Central memory CD4-positive, alpha-beta T cell (primary cell): ENCODE measurements around the gene GRM8.

Experiments
- DNase-seq: peaks from one replicate; pipeline ENCODE4 v3.0.0; 2022

Gene GRM8

DNA sequence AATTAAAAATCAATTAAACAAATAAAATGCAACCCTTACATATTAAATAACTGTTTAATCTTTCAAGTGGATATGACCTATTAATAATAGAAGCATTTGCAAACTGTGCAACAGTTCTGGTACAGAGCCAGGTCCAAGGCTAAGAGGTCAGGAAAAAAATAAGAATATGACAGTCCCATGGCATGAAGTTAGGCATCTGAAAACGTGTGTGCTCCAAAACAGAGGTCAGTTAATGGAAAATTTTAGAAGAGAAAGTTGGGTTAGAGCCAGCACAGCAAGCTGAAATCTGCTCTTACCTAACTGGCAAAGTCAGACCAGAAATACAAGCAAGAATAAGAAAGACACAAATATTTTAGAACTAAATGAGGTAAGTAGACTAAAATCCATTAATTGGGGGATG, 757.7 kb downstream of the GRM8 start:
- no peak for DNase-seq

DNA sequence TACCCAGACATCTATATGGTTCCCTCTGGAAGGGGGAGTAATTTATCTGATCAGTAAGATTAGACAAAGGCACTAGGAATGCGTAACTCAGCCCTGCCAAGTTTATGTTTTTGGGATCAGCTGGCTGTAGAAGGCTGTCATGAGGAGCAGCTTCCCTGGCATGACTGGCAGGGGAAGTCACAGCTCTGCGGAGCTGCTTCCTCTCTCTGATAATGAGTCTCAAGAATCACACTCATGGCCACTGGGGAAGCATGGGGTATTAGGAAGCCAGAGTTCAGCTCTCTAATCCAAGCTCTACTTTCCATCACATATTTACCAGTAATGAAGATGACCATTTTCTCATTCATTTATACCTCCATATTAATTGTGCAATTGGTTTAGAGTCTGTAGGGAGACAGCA, 758.9 kb downstream of the GRM8 start:
- no peak for DNase-seq

DNA sequence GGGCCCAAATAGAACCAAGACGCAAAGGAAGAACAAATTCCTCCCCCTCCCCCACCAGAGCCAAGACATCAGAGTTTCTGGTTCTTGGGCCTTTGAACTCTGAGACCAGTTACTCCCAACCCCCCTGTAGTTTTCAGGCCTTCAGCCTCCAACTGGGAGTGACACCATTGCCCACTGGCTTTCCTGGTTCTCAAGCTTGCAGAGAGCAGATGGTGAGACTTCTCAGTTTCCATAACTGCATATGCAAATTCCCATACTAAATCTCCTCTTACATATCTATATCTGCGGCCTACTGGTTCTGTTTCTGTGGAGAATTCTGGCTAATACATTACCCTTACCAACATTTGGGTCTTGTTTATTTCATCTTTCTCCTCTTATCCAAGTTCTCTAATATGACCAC, 762.9 kb downstream of the GRM8 start:
- DNase-seq: no peak

DNA sequence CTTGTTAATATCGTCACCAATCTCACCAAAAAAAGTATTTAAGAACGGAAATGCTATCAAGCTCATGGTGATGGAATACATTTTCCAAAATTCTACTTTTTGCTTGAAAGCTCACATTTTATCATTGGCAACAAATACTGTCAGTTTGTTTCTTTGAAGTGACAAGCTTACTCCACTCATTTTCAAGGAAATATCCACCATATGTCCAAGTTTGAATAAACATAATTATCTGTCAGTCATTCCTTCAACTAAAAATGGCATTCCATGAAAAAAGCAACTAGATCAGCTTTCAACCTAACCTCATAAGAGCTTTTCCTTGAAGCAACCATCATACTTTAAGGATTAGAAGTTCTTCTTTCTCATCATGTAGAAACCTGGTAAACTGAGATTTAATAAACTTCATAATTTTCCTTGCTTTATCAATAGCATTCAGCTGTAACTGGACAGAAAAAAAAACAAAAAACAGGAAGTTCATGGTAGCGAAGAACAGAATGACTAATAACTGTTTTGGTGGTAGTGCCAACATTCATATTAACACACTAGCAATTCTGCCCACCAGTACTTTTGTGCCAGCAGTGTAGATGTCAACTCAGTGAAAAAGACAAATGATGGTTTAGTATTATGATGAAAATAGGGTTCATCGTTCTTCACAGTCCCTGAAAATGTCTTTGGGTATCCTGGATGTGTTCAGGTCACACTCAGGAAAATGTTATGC, 764.9 kb downstream of the GRM8 start:
- DNase-seq: no peak

DNA sequence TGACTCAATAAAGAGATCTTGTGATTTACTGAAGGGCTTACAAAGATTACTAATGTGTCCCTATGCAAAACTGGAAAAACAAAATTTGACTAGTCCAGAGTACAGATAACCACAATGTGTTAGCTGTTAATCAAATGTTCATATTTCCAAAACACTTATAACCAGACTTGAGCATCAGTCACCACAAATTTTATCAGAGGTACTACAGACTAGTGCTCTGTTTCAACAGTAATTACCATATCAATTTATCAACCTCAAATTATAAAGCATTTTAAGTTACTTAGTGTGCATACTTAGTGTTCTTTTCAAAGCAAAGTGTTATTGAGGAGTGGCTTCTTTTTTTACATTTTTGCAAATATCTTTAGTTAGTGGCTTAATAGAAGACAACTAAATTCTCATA, 765.9 kb downstream of the GRM8 start:
- DNase-seq: no peak

DNA sequence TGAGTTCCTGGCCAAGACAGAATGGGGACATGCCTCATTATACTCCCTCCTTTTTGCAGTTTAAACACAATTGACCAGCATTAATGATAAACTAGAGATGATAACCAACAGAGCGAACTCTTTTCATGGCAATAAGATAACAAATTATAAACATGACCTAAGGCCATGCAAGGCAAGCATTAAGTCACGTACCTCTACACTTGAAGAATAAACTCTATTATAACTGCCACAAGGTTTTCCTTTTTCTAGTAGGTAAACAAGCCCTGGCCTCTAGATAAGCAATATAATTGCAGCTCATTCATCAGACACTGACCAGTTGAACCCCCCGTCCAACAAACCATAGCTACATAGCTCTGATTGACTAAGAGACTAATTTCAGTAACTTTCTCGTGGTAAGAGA, 767.0 kb downstream of the GRM8 start:
- DNase-seq: no peak

DNA sequence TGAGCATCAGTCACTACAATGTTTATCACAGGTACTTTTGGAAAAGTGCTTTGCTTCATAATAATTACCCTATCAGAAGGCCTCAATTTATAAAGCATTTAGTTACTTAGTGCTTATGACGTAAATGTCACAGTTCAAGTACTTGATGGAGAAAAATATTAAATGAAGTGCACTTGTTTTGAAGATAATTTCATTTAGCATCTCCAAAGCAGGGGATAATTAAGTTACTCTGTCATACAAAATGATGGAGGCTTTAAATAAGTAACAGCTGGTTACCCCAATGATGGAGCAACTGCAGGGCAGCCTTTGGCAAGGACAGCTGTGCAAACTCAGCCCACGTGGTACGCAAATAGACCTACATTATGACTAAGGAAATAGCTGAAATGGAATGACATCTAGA, 768.8 kb downstream of the GRM8 start:
- DNase-seq: no peak

DNA sequence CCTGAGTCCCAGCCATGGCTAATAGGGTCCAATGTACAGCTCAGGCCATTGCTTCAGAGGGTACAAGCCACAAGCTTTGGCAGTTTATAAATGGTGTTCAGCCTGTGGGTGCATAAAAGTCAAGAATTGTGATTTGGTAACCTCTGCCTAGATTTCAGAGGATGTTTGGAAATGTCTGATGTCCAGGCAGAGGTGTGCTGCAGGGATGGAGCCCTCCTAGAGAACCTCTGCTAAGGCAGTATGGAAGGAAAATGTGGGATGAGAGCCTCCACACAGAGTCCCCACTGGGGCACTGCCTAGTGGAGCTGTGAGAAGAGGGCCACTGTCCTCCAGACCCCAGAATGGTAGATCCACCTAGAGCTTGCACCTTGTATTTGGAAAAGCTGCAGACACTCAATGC, 779.9 kb downstream of the GRM8 start:
- no peak for DNase-seq

DNA sequence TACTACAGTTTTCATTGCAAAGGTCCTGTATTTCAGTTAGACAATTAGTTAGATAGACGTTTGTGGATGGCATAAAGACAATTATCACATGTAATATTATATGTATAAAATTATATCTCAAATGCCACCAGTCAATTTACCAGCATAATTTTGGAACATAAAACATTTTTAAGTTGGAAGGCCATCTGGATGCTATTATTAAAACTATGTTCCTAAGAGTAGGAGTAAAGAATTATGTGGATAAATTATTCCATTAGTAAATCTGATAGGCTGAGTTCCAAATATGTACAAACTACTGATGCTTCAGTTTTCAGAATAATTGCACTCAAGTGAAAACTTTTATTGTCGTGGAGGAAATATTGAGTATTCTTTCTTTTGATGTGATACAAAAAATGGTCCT, 790.3 kb downstream of the GRM8 start:
- no peak for DNase-seq

DNA sequence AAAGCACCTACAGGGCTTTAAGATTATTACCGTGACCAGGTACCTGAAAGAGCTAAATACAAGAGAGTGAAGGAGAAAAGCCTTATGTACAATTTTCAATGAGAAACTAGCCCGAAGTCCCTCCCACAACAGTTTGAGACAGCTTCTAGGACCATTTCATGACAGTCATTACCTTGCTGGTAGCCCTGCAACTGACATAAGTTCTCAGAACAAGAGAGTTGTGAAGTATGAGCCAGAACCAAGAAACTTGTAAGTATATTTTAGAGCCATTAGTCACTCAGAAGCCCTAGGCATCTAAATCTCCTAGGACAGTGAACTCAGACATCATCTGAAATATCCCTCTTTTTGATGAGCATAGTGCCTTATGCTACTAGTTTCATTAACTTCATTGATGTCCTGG, 792.1 kb downstream of the GRM8 start:
- no peak for DNase-seq

DNA sequence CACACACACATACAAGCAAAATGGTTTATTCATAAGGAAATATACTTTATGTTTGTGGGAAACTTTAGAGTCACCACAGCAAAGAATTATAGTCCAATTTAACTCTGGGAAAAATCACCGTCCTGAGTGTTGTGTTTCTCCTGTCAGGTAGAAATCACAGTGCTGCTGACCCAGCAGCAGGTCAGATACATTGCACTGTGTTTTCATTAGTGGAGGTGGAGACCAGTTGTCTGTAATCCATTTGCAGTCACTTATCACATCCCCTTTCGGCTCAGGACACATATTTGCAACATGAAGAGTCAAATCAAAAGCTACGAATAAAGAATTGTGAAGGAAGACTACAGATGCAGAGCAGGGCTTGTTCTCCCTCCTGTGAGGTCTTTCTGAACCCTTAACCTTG, 799.6 kb downstream of the GRM8 start:
- DNase-seq: no peak

DNA sequence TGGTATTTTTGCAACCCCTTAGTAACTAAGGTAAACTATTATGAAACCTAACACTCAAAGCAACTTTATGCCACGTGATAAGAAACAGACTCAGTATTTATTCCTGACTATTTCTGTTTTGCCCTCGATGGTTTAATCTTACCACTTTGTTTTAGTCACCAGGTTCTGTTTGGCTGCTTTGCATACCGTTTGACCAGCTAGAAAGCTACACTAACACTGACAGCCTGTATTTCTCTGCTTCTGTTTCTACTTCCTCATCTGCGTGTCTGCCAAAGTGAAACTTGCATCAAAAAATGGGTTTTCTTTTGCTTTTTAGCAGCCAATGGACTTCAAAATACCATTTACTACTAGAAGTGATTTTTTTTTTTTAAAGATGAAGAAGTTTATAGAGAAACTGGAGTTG, 802.5 kb downstream of the GRM8 start:
- no peak for DNase-seq

DNA sequence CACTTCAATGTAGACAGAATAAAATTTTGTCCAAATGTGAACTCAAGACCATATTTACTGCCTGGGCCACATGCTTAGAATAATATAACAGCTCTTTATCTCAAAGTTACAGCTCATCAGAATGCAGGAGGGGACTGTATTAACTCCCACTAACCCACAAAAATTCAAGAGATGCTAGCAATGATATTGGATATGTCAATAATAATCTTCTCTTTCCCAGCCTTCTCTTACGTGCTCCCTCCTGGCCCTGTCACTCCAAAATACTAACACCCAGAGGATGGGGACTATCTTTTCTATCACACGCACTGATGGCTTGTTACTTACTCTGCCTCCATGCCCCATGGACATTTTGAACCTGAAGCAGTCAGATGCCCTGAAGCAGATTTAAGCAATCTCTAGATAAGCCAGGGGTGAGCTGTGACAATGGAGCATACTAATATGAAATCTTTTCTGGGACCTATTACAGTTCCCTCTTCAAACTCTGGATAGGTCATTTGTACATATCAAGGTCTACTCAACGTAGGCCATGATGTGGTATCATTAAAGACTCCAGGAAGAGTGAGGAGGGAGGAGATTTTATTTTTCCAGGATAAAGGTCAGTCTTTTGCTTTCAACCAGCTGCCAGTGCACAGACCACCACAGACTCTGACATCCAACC, 803.0 kb downstream of the GRM8 start:
- no peak for DNase-seq

DNA sequence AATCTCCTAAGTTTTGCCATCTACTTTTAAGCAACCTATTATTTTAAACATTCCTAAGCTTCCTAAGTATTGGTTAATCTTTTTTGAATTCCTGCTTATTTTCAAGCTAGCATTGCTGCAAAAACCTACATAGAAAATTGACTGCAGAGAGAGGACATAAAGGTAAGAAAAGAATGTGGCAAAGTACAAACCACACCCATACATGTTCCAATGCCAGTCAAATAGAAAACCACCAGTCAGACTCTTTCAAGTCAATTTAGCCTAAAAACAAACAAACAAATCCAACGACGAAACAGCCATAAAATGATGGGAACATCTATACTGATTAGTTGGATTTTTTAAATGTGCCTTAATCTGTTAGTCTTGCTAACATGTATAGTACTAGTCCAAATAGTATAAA, 804.8 kb downstream of the GRM8 start:
- DNase-seq: no peak

DNA sequence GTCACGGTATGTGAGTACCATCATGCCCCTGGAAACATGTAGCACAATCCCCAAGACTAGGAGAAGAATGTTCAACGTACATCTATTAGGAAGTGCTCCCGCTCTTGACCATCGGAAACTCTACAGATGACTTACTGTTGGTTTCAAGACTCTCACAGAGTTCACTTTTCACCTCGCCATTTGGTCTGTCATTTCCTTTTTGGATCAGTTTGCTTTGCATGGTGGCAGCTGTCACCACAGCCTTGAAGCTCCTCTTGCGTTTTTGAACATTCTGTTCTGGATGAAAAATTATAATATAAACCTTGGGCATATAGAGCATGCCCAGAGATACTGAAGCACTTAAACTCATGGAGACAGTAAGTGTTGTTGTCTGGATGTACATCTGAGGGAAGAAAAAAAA, 806.8 kb downstream of the GRM8 start:
- no peak for DNase-seq

DNA sequence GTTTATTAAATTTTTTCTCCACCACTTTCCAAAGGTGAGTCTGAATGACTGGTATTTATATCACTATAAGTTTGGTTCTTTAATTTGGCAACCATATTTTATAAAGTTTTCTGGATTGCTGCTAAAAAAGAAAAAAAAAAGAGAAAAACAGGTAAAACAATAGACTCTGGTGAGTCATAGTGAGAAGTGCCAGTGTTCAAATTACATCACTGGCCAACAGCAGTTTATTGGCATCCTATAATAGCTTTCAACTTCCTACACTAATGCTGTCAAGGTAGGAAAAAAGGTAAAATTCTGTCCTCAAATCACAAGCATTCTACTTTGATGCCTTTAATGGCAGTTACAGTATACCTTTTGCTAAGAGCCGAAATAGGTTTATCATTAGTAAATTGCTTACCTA, 808.8 kb downstream of the GRM8 start:
- DNase-seq: no peak

DNA sequence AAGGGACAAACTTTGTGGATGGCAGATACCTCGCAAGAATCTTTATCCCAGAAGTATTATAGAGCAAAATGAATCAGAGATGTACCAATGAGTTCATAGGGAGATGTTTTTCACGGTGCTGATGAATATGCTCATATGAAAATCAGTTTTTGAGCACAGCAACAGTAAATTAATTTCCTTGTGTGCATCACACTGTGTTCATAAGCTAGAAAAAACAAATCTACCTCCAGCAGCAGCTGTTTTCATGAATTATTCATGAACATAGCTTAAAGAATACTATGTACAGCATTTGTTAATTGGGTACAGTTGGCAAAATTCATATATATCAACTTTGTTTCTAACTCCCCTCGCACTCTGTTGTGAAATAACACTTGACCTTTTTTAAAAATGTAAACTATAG, 809.8 kb downstream of the GRM8 start:
- DNase-seq: no peak

DNA sequence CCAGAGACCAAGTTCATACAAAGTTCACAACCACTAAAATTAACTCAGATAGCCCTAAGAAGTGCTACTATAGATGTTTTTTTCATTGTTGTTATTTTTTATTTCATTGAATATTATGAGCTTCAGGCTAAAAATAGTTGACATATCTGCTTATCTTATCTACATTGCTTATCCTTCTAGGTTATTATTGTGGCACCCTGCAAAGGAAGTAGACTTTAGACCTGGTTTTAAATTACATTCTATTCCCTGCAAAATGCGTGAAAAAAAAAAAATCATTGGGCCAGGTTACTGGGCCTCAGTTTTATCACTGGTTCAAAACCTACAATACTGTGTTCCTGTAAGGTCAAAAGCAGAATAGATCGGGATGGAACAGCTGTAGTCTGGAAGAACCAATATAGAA, 811.0 kb downstream of the GRM8 start:
- DNase-seq: no peak

DNA sequence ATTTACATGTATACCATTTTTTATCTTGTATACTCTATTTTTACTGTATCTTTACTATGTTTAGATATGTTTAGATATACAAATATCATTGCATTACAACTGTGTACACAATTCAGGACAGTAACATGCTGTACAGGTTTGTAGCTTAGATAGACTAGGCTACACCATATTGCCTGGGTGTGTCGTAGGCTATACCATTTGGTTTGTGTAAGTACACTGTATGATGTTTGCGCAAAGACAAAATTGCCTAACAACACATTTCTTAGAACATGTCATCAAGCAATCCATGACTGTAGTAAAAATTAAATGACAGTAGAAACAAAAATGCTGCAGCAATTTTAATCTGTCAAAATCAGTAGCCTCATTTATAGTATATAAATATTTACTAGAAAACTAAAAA, 812.2 kb downstream of the GRM8 start:
- no peak for DNase-seq

DNA sequence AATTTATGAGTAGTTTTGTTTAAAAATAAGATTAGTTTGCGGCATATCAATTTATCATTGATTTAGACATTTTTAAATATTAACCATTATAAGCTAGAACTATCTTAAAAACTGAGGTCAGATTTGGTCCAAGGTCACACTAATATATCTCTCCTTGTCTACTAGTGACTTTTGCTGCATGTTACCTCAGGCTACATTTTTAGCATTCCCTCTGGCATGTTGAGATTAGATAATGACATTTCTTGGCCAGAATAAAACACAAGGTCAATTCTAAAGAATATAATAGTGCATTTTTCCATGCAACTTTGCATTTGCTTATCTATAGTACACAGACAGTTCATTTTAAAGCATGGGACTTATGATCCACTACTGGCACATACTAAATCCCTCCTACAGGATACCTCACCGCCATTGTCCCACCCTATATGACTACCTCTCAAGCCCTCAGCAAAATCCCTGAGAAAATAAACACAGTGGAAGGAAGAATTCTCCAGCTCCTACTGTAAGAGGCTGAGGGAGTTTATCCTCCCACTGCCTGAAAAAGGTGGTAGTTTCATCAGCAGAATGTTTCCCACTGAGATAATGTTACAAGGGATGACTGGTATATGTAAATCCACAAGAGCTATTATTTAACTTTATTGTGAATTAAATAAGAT, 816.4 kb downstream of the GRM8 start:
- no peak for DNase-seq

DNA sequence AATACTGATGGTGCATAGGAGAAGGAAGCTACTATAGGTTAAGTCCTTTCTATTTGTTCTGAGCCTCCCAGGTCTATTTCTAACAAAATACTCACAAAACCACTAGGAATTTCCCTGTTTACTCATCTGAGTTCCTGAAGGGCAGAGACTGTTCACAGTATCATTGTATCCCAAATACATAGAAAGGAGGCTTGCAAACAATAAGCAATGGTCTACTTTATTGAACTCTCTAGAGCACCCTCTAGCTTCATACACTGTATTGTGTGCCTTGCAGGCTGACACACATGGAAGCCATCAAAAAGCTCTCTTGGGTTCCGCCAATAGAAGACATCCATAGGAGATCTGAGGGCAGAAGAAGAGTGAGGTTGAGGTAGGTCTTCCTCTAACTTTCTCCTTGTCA, 826.1 kb downstream of the GRM8 start:
- no peak for DNase-seq

DNA sequence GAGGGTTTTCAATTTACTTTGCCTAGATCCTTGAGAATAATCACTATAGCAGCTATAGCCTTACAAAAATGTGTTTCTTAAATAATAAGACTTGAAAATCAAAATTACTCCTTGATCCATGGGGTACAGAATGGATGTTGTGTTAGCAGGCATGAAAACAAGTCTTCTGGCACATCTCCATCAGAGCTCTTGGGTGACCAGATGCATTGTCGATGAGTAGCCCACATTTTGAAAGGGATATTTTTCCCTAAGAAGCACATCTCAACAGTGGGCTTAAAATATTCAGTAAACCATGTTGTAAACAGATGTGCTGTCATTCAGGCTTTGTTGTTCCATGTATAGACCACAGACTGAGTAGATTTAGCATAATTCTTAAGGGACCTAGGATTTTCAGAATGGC, 827.8 kb downstream of the GRM8 start:
- DNase-seq: no peak

DNA sequence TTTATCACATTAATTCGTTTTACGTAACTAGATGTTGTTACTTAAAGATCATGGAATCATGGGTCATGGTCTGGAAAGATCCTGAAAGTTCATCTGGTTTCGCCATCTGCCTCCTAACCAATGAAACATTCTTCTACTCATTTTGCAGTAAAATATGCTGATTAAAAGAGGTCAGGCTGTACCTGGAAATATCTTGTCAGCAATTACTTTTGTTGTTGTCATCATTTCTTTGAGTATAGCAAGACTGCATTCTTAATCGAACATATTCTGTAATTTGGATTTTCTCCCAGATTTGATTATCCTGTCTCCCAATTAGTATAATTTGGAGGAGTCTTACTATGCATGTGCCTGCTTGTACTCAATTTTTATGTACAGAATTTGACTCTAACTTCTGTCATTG, 833.7 kb downstream of the GRM8 start:
- DNase-seq: no peak

DNA sequence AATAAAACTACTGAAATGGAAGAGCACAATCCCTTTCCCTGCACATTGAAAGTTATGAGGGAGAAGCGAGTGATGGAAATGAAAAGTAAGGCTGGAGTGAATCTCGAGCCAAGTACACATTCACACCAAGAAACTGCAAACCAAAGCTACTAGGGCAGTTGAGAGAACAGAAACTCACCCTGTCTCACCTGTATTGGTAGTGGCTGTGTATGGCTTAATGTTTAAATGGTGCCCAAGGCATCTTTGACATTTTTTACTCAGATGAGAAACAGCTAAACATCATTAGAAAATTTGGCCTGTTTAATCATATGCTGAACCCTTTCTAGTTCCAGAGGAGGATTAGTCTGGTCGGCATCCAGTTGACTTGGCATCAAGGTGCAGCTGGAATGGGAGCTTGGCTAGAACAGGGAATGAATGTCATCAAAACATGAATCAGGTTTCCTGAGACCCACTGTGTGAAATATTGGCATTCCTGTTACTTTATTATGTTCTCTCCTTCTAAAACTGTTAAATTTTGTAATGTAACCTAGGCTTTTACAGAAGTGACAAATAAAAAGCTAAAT, 840.8 kb downstream of the GRM8 start:
- DNase-seq: no peak
